WI38 (cell line): ENCODE results near the gene EGF.

ENCODE experiments used
- H3K4me3 ChIP-seq: 2 replicates; pipeline ENCODE4 v1.5.1; 2011; ENCODE audit warnings: low read depth, mild to moderate bottlenecking, control low read depth, low read length
- TF ChIP-seq, protein P1 (sequence below): IDR thresholded peaks from 2 replicates; pipeline ENCODE4 v1.5.1; 2012; ENCODE audit warnings: low read depth, mild to moderate bottlenecking, control low read depth, low read length

EGF gene

DNA sequence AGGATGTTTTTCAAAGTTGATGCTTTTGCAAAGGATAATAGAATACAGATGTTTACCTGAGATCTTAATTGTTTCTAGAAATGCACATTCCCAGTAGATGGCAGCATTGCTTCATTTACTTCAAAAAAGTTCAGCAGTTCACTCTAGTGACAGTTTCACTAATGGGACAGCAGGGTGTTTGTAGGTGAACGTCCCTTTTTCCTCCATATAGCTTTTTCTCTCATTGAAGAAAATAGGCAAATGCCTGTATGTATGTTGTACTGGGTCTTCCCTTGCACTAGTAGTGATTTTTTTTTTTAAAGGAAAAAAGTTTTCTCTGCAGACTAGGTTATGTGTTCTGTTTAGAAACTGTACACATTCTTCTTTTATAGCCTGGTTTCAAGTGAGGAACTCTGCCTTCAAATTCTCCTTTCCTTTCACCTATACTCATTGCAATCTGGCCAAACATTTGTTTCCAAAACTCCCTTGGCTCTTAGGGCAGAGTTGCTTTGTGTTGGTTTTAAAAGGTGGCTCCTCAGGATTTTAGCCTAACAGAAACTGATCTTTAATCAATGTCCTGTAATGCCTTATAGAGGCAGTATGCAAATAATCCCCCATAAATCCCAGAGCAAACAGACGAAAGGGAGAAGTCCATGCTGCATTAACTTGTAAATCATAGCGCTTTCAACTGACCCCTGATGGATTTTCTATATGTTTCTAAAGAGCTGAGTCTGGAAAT is 86.3 kb downstream of the EGF start:
- TF ChIP-seq, protein P1, sequence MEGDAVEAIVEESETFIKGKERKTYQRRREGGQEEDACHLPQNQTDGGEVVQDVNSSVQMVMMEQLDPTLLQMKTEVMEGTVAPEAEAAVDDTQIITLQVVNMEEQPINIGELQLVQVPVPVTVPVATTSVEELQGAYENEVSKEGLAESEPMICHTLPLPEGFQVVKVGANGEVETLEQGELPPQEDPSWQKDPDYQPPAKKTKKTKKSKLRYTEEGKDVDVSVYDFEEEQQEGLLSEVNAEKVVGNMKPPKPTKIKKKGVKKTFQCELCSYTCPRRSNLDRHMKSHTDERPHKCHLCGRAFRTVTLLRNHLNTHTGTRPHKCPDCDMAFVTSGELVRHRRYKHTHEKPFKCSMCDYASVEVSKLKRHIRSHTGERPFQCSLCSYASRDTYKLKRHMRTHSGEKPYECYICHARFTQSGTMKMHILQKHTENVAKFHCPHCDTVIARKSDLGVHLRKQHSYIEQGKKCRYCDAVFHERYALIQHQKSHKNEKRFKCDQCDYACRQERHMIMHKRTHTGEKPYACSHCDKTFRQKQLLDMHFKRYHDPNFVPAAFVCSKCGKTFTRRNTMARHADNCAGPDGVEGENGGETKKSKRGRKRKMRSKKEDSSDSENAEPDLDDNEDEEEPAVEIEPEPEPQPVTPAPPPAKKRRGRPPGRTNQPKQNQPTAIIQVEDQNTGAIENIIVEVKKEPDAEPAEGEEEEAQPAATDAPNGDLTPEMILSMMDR = peak; percentile 30; the same call in 1 of the 2 replicates
- no peak overlapping the region for H3K4me3 ChIP-seq

- TF ChIP-seq, protein P1 = no peak
- H3K4me3 ChIP-seq = no peak overlapping the region
Observed at GRCh38 chr4:109999585-109999912, 86.9 kb downstream of the EGF start.

DNA sequence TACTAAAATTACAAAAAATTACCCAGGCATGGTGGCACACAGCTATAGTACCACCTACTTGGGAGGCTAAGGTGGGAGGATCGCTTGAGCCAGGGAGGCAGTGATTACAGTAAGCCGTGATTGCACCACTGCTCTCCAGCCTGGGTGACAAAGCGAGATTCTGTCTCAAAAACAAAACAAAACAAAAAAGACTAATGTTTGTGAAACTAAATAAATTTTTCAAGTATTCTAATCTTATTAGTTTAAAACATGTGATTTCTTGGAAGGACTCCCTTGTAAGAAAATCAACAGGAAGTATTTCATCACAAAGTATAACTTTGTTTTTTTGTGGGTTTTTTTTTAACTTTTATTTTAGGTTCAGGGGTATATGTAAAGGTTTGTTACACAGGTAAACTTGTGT is 89.6 kb downstream of the EGF start:
- no peak overlapping the region for H3K4me3 ChIP-seq
- TF ChIP-seq, protein P1 = no peak

DNA sequence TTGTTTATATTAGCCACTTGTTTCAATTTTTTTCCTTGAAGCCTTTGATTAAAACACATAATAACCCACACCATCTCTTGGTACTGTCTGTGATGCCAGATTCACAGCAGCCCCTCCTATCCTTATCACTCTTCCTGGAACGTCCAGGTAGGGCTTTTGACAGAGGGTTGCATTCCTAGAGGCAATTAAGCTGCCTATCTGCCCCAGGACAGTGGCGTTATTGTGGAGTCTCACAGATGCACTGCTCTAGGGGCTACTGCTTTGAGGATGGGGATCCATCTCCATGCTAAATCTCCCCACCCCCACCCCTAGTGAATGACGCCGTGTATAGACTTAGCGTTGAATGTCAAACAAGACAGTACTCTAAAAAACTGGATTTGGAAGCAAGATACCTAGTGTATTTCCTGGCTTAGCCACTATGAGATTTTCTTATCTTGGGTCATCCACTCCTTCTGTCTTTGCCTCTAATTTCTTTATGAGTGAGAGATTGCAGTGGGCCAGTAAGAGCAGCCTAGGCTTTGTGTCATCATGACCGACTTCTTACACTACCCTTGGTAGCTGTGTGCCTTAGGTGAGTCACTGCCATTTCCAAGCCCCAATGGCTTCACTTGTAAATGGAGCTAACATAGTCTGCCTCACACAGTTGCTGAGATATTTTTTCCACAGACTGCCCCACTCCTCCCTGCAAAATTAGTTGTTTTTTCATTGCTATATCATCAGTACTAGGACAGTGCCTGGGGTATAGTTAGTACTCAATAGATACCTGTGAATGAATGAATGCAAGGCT is 90.9 kb downstream of the EGF start:
- no peak overlapping the region for H3K4me3 ChIP-seq
- TF ChIP-seq, protein P1 = no peak

DNA sequence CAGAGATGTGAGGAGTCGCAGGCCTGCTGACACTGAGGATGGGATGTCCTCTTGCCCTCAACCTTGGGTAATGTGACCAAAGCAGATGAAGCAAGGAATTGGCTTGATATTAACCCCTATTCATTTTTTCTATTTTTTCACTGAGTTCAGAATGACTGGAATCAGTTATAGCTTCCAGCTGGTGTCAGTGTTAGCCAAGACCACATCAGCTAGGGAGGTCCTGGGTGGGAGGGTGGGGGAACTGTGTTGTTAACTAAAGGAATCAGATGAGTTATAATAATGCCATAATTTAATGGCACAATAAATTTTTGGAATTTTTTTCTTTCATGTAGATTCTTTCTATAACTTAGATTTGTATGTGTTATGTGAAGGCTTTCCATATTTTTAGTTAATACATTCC is 91.9 kb downstream of the EGF start:
- no peak overlapping the region for H3K4me3 ChIP-seq
- TF ChIP-seq, protein P1 = no peak

DNA sequence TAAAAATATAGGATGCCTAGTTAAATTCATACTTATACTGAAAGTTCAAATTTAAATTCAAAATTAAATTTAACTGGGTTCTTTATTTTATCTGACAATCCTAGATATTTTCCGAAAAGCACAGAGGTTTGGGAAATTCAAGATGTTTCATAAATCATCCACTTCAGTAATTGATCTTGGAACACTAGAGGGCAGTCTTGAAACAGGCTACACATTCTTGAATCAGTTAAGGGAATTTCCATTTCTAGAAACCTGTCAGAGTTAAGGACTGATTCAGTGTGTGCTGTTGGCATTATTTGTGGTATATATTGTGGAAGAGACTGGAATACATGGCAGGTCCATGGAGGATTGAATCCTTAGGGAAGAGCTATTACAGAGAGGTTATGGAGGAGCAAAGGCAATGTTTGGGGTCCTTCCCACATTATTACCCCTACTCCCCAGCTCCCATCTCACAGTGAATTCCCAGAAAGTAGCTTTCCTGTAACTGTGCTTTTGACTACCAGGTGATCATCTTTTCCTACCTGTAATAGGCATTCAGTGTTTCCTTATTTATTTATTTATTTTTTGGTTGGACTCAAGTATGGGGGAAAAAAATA is 92.9 kb downstream of the EGF start:
- TF ChIP-seq, protein P1 = no peak; the same call in 1 of the 2 replicates
- H3K4me3 ChIP-seq = no peak overlapping the region

- TF ChIP-seq, protein P1 = no peak
Observed at GRCh38 chr4:110007217-110007616, 94.5 kb downstream of the EGF start.

More at GRCh38 chr4:110007217-110007616, 94.5 kb downstream of the EGF start:
- no peak overlapping the region for H3K4me3 ChIP-seq
